Coronary artery (tissue), 2 donors: Measurements from ENCODE around the gene FBXW9.

Source experiments
- DNase-seq: peaks from one replicate; pipeline ENCODE4 v3.0.0-alpha.2; 2017; ENCODE audit warnings: low spot score
- H3K27ac ChIP-seq, 2 donors: fragments of 200-600 bp; sonication (generic); one replicate each; pipeline ENCODE4 v1.5.1; 2016 to 2019
- H3K4me3 ChIP-seq: fragments of 200-600 bp; sonication (generic); 2 replicates; pipeline ENCODE4 v1.5.1; 2016; ENCODE audit warnings: mild to moderate bottlenecking, moderate library complexity
- CTCF ChIP-seq: fragments of 200-600 bp; sonication (generic); IDR thresholded peaks from one replicate; pipeline ENCODE4 v1.5.1; 2019; ENCODE audit warnings: antibody characterized with exemption

The FBXW9 gene

DNA sequence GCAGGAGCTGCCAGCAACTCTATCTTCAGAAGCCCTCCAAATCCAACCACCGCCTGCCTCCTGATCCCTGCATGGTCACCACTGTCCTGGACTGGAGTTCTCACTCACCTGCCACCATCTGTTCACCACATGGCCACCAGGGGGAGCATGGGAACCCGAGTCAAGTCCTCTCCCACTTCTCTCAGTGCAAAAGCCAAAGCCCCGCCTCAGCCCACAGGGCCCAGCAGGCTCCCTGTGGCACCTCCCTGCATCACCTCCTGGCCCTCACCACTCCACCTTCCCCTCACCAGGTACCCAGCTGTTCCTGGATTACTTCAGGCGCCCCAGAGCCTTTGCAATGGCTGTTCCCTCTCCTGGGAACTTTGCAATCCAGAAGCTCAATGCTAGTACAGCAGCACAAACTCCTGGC, 20.0 kb downstream of the FBXW9 start:
- no peak overlapping the region for H3K4me3 ChIP-seq
- H3K27ac ChIP-seq = no peak overlapping the region
- peak; percentile 60 for TF ChIP-seq CTCF
- no peak for DNase-seq

DNA sequence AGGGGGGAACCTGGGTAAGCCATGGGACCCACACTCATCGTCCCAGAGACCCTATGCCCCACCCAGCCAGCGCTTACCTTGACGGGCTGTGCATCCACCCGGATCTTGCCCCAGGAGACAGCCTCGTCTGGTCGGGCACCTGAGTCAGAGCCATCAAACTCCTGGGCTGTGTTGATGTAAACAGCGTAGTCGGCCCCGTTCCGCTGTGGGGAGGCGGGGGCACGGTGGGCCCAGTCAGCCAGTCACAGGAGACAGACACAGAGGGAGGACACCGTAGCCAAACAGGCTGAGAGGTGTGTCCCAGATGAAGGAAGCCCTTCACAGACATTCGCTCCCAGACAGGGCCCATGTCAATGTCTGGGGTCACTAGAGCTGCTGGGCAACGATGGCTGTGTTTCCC, 20.5 kb downstream of the FBXW9 start:
- TF ChIP-seq CTCF = no peak
- Histone ChIP-seq H3K27ac (no peak overlapping the region), H3K4me3 (no peak overlapping the region)
- DNase-seq = no peak

DNA sequence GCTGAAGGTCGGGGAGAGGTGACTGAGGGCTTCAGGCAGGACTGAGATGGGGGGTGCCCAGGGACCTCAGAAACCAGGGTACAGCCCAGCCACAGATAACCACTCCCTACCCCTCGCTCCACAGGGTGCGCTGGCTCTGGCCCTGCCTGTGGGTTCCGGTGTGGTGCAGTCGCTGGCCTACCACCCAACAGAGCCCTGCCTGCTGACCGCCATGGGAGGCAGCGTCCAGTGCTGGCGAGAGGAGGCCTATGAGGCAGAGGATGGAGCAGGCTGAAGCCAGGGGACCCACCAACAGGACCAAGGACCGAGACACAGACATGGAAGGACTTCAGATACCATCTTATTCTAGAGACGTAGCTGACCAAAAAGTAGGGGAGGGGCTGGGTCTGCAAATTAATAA, 21.0 kb downstream of the FBXW9 start:
- H3K27ac ChIP-seq = no peak overlapping the region
- no peak for TF ChIP-seq CTCF
- no peak for DNase-seq
- no peak overlapping the region for H3K4me3 ChIP-seq

DNA sequence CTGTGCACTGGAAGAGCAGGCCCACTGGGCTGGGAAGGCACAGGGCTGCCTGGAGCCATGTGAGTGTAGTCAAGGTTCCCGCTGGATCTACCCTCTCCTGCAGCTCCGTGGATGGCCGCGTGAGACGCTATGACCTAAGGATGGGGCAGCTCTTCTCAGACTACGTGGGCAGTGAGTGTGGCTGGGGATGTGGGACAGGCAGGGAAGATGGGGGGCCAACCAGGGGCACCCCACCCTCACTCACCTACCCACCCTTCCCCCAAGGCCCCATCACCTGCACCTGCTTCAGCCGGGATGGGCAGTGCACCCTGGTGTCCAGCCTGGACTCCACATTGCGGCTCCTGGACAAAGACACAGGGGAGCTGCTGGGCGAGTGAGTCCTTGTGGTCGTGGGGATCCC, 23.7 kb downstream of the FBXW9 start:
- H3K27ac ChIP-seq = no peak overlapping the region

GRCh38 chr19:12670159-12670928, 26.1 kb downstream of the FBXW9 start:
- Histone ChIP-seq H3K4me3 (peak overlapping the region; percentile 93), H3K27ac (peak overlapping the region; percentile 92 to 94)
- no peak for TF ChIP-seq CTCF
- no peak for DNase-seq

More for the DNA sequence above, 23.7 kb downstream of the FBXW9 start:
- no peak overlapping the region for H3K4me3 ChIP-seq
- DNase-seq = no peak
- TF ChIP-seq CTCF = no peak

DNA sequence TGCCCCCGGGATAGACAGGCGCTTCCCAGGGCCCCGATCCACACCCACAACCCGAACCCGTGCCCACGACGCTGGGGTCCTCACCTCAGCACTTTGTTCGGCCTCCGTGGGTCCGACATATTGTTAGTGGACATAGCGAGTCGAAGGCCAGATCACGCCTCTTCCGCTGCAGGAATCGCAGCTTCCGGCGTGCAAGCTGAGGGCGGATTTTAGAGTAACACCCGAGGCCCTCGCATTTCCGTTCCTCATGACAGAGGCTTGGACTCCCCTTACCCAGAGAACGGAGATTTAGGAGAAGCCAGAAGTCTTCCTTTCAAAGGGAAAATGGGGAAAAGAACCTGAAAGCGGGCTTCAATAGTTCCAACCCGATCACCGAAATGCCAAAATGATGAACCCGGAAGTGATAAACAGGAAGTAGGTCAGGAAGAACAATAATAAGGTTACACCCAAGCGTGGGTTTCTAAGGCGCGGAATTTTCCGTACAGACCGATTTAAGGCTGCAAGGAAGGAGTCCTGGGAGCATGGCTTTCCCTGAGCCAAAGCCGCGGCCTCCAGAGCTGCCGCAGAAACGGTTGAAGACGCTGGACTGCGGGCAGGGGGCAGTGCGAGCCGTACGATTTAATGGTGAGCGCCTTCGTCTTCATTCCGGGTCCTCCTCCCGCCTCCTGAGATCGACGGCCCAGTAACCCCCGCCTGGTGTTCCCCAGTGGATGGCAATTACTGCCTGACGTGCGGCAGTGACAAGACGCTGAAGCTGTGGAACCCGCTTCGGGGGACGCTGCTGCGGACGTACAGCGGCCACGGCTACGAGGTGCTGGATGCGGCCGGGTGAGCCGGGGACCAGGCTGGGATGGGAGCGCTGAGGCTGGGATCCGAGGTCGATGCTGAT, 26.9 kb downstream of the FBXW9 start:
- Histone ChIP-seq H3K27ac (peak overlapping the region; percentile 92 to 94), H3K4me3 (peak overlapping the region; percentile 93)
- no peak for TF ChIP-seq CTCF
- peak; percentile 84 for DNase-seq
